Stimulated activated CD8-positive, alpha-beta memory T cell treated with anti-CD3 and anti-CD28 coated beads, Interleukin-2, amount 100 ng/mL, for 48 hours (primary cell): Measurements from ENCODE around the gene STK38L.
"Not testable (repeated sequence)": the region's sequence is repeated elsewhere in the genome, so short reads cannot be mapped to it uniquely, and the experiment has no call there.

Source experiments
- DNase-seq, 2 donors: peaks; one replicate each; pipeline ENCODE4 v3.0.0-alpha.2; 2020; ENCODE audit warnings: low read depth in 2 of 2

The STK38L gene

GRCh38 chr12:27226407-27226929, 17.6 kb upstream of the STK38L start:
- no peak for DNase-seq

- DNase-seq = no peak
Measured at GRCh38 chr12:27229367-27229766, 14.7 kb upstream of the STK38L start.

GRCh38 chr12:27231374-27231773, 12.7 kb upstream of the STK38L start:
- DNase-seq = not testable (repeated sequence)

- DNase-seq = no peak
Measured at GRCh38 chr12:27233814-27234213, 10.3 kb upstream of the STK38L start.

GRCh38 chr12:27236498-27236897, 7.6 kb upstream of the STK38L start:
- DNase-seq = no peak

GRCh38 chr12:27237790-27238771, 6.0 kb upstream of the STK38L start:
- no peak for DNase-seq

GRCh38 chr12:27243006-27243405, 1.1 kb upstream of the STK38L start:
- DNase-seq = no peak

GRCh38 chr12:27244689-27245488, 803 bp downstream of the STK38L start:
- no peak for DNase-seq

GRCh38 chr12:27246141-27246540, 2.1 kb downstream of the STK38L start:
- no peak for DNase-seq

GRCh38 chr12:27246774-27247173, 2.7 kb downstream of the STK38L start:
- no peak for DNase-seq

- no peak for DNase-seq
Measured at GRCh38 chr12:27252934-27253333, 8.8 kb downstream of the STK38L start.

- DNase-seq = no peak
Measured at GRCh38 chr12:27253347-27253746, 9.3 kb downstream of the STK38L start.

- DNase-seq = no peak
Measured at GRCh38 chr12:27255806-27256205, 11.7 kb downstream of the STK38L start.

- no peak for DNase-seq
Measured at GRCh38 chr12:27257104-27257843, 13.2 kb downstream of the STK38L start.

- DNase-seq = no peak
Measured at GRCh38 chr12:27260746-27261145, 16.7 kb downstream of the STK38L start.

- no peak for DNase-seq
Measured at GRCh38 chr12:27261866-27262265, 17.8 kb downstream of the STK38L start.

GRCh38 chr12:27270148-27270547, 26.1 kb downstream of the STK38L start:
- DNase-seq = no peak

- no peak for DNase-seq
Measured at GRCh38 chr12:27271206-27271605, 27.1 kb downstream of the STK38L start.

- DNase-seq = no peak
Measured at GRCh38 chr12:27272373-27273028, 28.4 kb downstream of the STK38L start.

- no peak for DNase-seq
Measured at GRCh38 chr12:27273114-27273513, 29.0 kb downstream of the STK38L start.

- no peak for DNase-seq
Measured at GRCh38 chr12:27274706-27275105, 30.6 kb downstream of the STK38L start.
